ENCODE results near the gene SKOR1. TPM values are rescaled to one million over a fixed set of nuclear protein-coding genes. Genes with fewer than 3 reads are reported as not detected.

The SKOR1 gene
- total RNA-seq, 1 experiment from 2014 or later, result 0.13 TPM

GRCh38 chr15:67833710-67834511 lies 8.6 kb downstream of the SKOR1 start:
- intact Hi-C loops (cut with micrococcal nuclease; ENCODE audit: unreplicated experiment), result loop anchor here (10.0 kb wide), 4 partner anchors 589 to 949 kb away; no protein-coding TSS in a partner anchor
- H3F3A ChIP-seq (ENCODE audit: insufficient read depth, low read depth), result no peaks in the 10 kb centered on the region; the same call in 1 of the 2 replicates
- H3K27me3 ChIP-seq (ENCODE audit: insufficient read depth, low read depth), result no peaks in the 10 kb centered on the region; the same call in 1 of the 2 replicates
- peaks cover 7% of the 10 kb centered on the region for H3K4me1 ChIP-seq (replicated peaks; ENCODE audit: insufficient read depth)
- H2AFZ ChIP-seq, result no peak overlapping the region
- no peaks in the 10 kb centered on the region for H3K9me3 ChIP-seq (ENCODE audit: insufficient read depth, low read depth)
- TF ChIP-seq CTCF (conservative IDR thresholded peaks at IDR 0.05) (peak; percentile 54; the same call in 1 of the 2 replicates), EZH2 (IDR thresholded peaks at IDR 0.05; ENCODE audit: low read depth) (no peak)
- no peaks in the 10 kb centered on the region for H3K79me2 ChIP-seq (ENCODE audit: low read depth)
- H3K9me2 ChIP-seq (ENCODE audit: insufficient read depth), result no peaks in the 10 kb centered on the region
- no peaks in the 10 kb centered on the region for H4K20me1 ChIP-seq (ENCODE audit: insufficient read depth)
- H3K4me3 ChIP-seq, result peak overlapping the region; percentile 35; the same call in 1 of the 2 replicates
- H3K4me2 ChIP-seq, result peak overlapping the region; percentile 78
- DNase-seq, result peak in 1 of 2 experiments; percentile 44
- H3K36me3 ChIP-seq (ENCODE audit: low read depth), result no peaks in the 10 kb centered on the region
- H3K27ac ChIP-seq, result no peak overlapping the region
- ChIA-PET CTCF (no interaction called here), POLR2A (ENCODE audit: unreplicated experiment) (no interaction called here)
- no TSS peak for BruUV-seq (replicated peaks)

- Histone ChIP-seq H3K27me3 (ENCODE audit: insufficient read depth, low read depth) (no peaks in the 10 kb centered on the region; the same call in 1 of the 2 replicates), H3K36me3 (ENCODE audit: low read depth) (no peaks in the 10 kb centered on the region), H3F3A (ENCODE audit: insufficient read depth, low read depth) (peaks cover 8% of the 10 kb centered on the region; the same call in 1 of the 2 replicates), H2AFZ (no peak overlapping the region), H4K20me1 (ENCODE audit: insufficient read depth) (no peaks in the 10 kb centered on the region), H3K4me1 (replicated peaks; ENCODE audit: insufficient read depth) (peaks cover 7% of the 10 kb centered on the region), H3K79me2 (ENCODE audit: low read depth) (no peaks in the 10 kb centered on the region), H3K27ac (no peak overlapping the region), H3K4me2 (no peak overlapping the region), H3K9me2 (ENCODE audit: insufficient read depth) (no peaks in the 10 kb centered on the region), H3K4me3 (no peak overlapping the region), H3K9me3 (ENCODE audit: insufficient read depth, low read depth) (no peaks in the 10 kb centered on the region)
- no peak for DNase-seq
- intact Hi-C loops (cut with micrococcal nuclease; ENCODE audit: unreplicated experiment), result loop anchor here (5.0 to 10.0 kb wide), 7 partner anchors 292 to 950 kb away; partner anchors contain the start of genes C15orf61 and MAP2K5
- ChIA-PET POLR2A (ENCODE audit: unreplicated experiment) (no interaction called here), CTCF (interaction anchor here (0.6 kb wide), 1 partner anchor 17 kb away, joined by 3 read pairs; no protein-coding TSS in a partner anchor)
- no TSS peak for BruUV-seq (replicated peaks)
- TF ChIP-seq CTCF (conservative IDR thresholded peaks at IDR 0.05), result no peak
- TF ChIP-seq EZH2 (IDR thresholded peaks at IDR 0.05; ENCODE audit: low read depth), result no peak
Measured at GRCh38 chr15:67834581-67835296, 9.4 kb downstream of the SKOR1 start.

Measured in PC-9 (cell line).